K562 (cell line): ENCODE results near the gene BTBD2. TPM values are rescaled to one million over a fixed set of nuclear protein-coding genes. Genes with fewer than 3 reads are reported as not detected.
A peak's percentile ranks its signal among the peaks of the same experiment; 100 is the strongest.

Experiments
- CEBPZ ChIP-seq: fragments of 150-350 bp; IDR thresholded peaks from 2 replicates; pipeline ENCODE4 v1.6.1; 2014; ENCODE audit warnings: low read depth, mild to moderate bottlenecking, low read length, borderline replicate concordance
- HIVEP1 ChIP-seq: fragments of 250-450 bp; sonication (Bioruptor Pico); IDR thresholded peaks from 2 replicates; pipeline ENCODE4 v1.4.0; 2020; ENCODE audit warnings: mild to moderate bottlenecking
- ILF3 ChIP-seq: fragments of 450-650 bp; IDR thresholded peaks from 2 replicates; pipeline ENCODE4 v1.6.1; 2018; ENCODE audit warnings: antibody characterized with exemption, mild to moderate bottlenecking, moderate library complexity, borderline replicate concordance
- MEIS2 ChIP-seq: fragments of 450-650 bp; IDR thresholded peaks from 2 replicates; pipeline ENCODE4 v1.6.1; 2014; ENCODE audit warnings: mild to moderate bottlenecking; ENCODE audit not compliant: partially characterized antibody
- NFRKB ChIP-seq: fragments of 450-650 bp; IDR thresholded peaks from 2 replicates; pipeline ENCODE4 v1.6.1; 2016; ENCODE audit warnings: low read depth
- NR3C1 ChIP-seq: sonication (generic); formaldehyde crosslinking; IDR thresholded peaks from 2 replicates; pipeline ENCODE4 v1.8.1; 2022; ENCODE audit warnings: missing genetic modification reagents
- SETDB1 ChIP-seq: IDR thresholded peaks from one replicate; pipeline ENCODE4 v1.6.1; 2012; ENCODE audit warnings: low read length, control low read depth, inconsistent platforms
- SMARCE1 ChIP-seq: fragments of 450-650 bp; IDR thresholded peaks from 2 replicates; pipeline ENCODE4 v1.7.1; 2016; ENCODE audit warnings: mild to moderate bottlenecking
- TBP ChIP-seq: optimal IDR thresholded peaks from 2 replicates; pipeline ENCODE3; 2011; ENCODE audit warnings: low read depth, low read length, improper control_type of control experiment
- TCFL5 ChIP-seq: fragments of 250-450 bp; sonication (Bioruptor Pico); conservative IDR thresholded peaks from 2 replicates; pipeline ENCODE4 v1.6.1; 2021; ENCODE audit warnings: mild to moderate bottlenecking, moderate library complexity, matching md5 sums
- U2AF1 ChIP-seq: fragments of 200-400 bp; formaldehyde crosslinking; optimal IDR thresholded peaks from 2 replicates; pipeline ENCODE3; 2017; ENCODE audit warnings: mild to moderate bottlenecking, low read depth, low read length, moderate library complexity
- ZFPM2 ChIP-seq: fragments of 250-450 bp; sonication (Bioruptor Pico); IDR thresholded peaks from 2 replicates; pipeline ENCODE4 v1.5.1; 2022; ENCODE audit warnings: mild to moderate bottlenecking
- ZNF140 ChIP-seq: fragments of 250-450 bp; sonication (Bioruptor Pico); IDR thresholded peaks from 2 replicates; pipeline ENCODE4 v1.8.0; 2021; ENCODE audit warnings: moderate library complexity, mild to moderate bottlenecking, inconsistent platforms
- ZNF518B ChIP-seq: fragments of 250-450 bp; sonication (Bioruptor Pico); IDR thresholded peaks from 2 replicates; pipeline ENCODE4 v1.5.0; 2021; ENCODE audit warnings: mild to moderate bottlenecking, moderate library complexity
- polyA plus RNA-seq, 8 experiments: library from polyadenylated mRNA; depleted of rRNA in 4 of 8; stranded (reverse) in 5 of 8; unstranded in 3 of 8; fragments of >200 nt; fragmentation: Nextera tagmentation in 2 of 8; fragmentation: Illumina TruSeq in 1 of 8; extraction: Ambion mirVana in 2 of 8; extraction: Trizol in 1 of 8; gene quantifications; 2 replicates each; pipeline versions ENCODE4 v1.2.1 to v1.2.3, GENCODE V29; 2011 to 2014; ENCODE audit warnings: inconsistent platforms in 1 of 8, missing spikeins in 1 of 8
- total RNA-seq, 7 experiments: library from RNA; depleted of rRNA in 6 of 7; stranded (reverse); fragments of >200 nt in 6 of 7; fragmentation: Illumina TruSeq in 2 of 7; extraction: Trizol in 2 of 7; gene quantifications; 2 replicates each; pipeline versions ENCODE4 v1.2.1 to v1.2.3, GENCODE V29; 2011 to 2021; ENCODE audit warnings: low replicate concordance in 1 of 7
- TF ChIP-seq, protein P1 (sequence below): fragments of 450-650 bp; IDR thresholded peaks from 2 replicates; pipeline ENCODE4 v1.6.1; 2016; ENCODE audit warnings: antibody characterized with exemption
- TF ChIP-seq, protein P2 (sequence below): fragments of 250-450 bp; sonication (Bioruptor Pico); IDR thresholded peaks from 2 replicates; pipeline ENCODE4 v1.5.0; 2020; ENCODE audit warnings: mild to moderate bottlenecking
- TF ChIP-seq, protein P3 (sequence below): sonication (generic); formaldehyde crosslinking; IDR thresholded peaks from 2 replicates; pipeline ENCODE4 v1.8.0; 2022; ENCODE audit warnings: mild to moderate bottlenecking, missing genetic modification reagents

Gene BTBD2
- total and polyA plus RNA-seq, 9 of the 15 experiments (the other 6 are each of a cell fraction or from before 2014, with no cell fraction given): 0.10 to 15.6 (median 6.9) TPM

GRCh38 chr19:2055931-2056836 is 40.7 kb upstream of the BTBD2 start (continued):
- TF ChIP-seq CEBPZ: no peak
- peak; percentile 36; the same call in 1 of the 2 replicates for TF ChIP-seq NFRKB
- TF ChIP-seq MEIS2: peak; percentile 17
- TF ChIP-seq HIVEP1: 0 out of 2 replicates have a peak, but pooled peaks have one; percentile 9
- no peak for TF ChIP-seq TCFL5 (CRISPR knock-in tag)
- TF ChIP-seq ZFPM2: no peak
- peak; percentile 66 for TF ChIP-seq TBP
- TF ChIP-seq U2AF1: no peak
- TF ChIP-seq SMARCE1: peak; percentile 74; the same call in 1 of the 2 replicates
- no peak for TF ChIP-seq SETDB1
- no peak for TF ChIP-seq NR3C1 (CRISPR knock-in tag)
- TF ChIP-seq ILF3: no peak
- TF ChIP-seq, protein P1, sequence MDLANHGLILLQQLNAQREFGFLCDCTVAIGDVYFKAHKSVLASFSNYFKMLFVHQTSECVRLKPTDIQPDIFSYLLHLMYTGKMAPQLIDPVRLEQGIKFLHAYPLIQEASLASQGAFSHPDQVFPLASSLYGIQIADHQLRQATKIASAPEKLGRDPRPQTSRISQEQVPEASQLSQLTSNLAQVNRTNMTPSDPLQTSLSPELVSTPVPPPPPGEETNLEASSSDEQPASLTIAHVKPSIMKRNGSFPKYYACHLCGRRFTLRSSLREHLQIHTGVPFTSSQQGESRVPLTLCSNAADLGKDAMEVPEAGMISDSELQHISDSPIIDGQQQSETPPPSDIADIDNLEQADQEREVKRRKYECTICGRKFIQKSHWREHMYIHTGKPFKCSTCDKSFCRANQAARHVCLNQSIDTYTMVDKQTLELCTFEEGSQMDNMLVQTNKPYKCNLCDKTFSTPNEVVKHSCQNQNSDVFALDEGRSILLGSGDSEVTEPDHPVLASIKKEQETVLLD: peak; percentile 59; the same call in 1 of the 2 replicates
- TF ChIP-seq, protein P2, sequence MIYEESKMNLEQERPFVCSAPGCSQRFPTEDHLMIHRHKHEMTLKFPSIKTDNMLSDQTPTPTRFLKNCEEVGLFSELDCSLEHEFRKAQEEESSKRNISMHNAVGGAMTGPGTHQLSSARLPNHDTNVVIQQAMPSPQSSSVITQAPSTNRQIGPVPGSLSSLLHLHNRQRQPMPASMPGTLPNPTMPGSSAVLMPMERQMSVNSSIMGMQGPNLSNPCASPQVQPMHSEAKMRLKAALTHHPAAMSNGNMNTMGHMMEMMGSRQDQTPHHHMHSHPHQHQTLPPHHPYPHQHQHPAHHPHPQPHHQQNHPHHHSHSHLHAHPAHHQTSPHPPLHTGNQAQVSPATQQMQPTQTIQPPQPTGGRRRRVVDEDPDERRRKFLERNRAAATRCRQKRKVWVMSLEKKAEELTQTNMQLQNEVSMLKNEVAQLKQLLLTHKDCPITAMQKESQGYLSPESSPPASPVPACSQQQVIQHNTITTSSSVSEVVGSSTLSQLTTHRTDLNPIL: no peak
- TF ChIP-seq ZNF140: no peak
- no peak for TF ChIP-seq ZNF518B (CRISPR knock-in tag)
- TF ChIP-seq, protein P3, sequence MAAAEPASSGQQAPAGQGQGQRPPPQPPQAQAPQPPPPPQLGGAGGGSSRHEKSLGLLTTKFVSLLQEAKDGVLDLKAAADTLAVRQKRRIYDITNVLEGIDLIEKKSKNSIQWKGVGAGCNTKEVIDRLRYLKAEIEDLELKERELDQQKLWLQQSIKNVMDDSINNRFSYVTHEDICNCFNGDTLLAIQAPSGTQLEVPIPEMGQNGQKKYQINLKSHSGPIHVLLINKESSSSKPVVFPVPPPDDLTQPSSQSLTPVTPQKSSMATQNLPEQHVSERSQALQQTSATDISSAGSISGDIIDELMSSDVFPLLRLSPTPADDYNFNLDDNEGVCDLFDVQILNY: no peak
